HCT116 (cell line): ENCODE data around the gene HEATR5B.

Experiments
- CEBPB ChIP-seq: IDR thresholded peaks from 2 replicates; pipeline ENCODE4 v1.6.1; 2012; ENCODE audit warnings: low read depth
- EGR1 ChIP-seq: IDR thresholded peaks from 2 replicates; pipeline ENCODE4 v1.6.1; 2012; ENCODE audit warnings: low read depth
- ELF1 ChIP-seq: IDR thresholded peaks from 2 replicates; pipeline ENCODE4 v1.6.1; 2012; ENCODE audit warnings: low read depth, borderline replicate concordance
- EZH2 ChIP-seq: fragments of 200-600 bp; sonication (generic); IDR thresholded peaks from 2 replicates; pipeline ENCODE4 v1.6.1; 2017; ENCODE audit warnings: antibody characterized with exemption, mixed run types
- EZH2phosphoT487 ChIP-seq: fragments of 200-600 bp; IDR thresholded peaks from 2 replicates; pipeline ENCODE4 v1.6.1; 2018; ENCODE audit warnings: antibody characterized with exemption, borderline replicate concordance
- POLR2A ChIP-seq: IDR thresholded peaks from 2 replicates; pipeline ENCODE4 v1.7.0; 2011; ENCODE audit warnings: borderline replicate concordance; ENCODE audit not compliant: insufficient read depth, insufficient read length; ENCODE audit errors: extremely low read depth
- POLR2AphosphoS5 ChIP-seq: IDR thresholded peaks from 2 replicates; pipeline ENCODE4 v1.6.1; 2011; ENCODE audit warnings: mild to moderate bottlenecking, low read depth, low read length, moderate library complexity
- RAD21 ChIP-seq: IDR thresholded peaks from 2 replicates; pipeline ENCODE4 v1.6.1; 2012; ENCODE audit warnings: low read depth, mild to moderate bottlenecking
- SIN3A ChIP-seq: IDR thresholded peaks from 2 replicates; pipeline ENCODE4 v1.6.1; 2012; ENCODE audit warnings: low read depth
- SP1 ChIP-seq: IDR thresholded peaks from 2 replicates; pipeline ENCODE4 v1.6.1; 2012; ENCODE audit warnings: low read depth
- ZNF274 ChIP-seq: fragments of 200-500 bp; sonication (Bioruptor generic); IDR thresholded peaks from 2 replicates; pipeline ENCODE4 v1.6.1; 2014; ENCODE audit warnings: mild to moderate bottlenecking, low read depth, low read length, inconsistent platforms
- TF ChIP-seq, protein P1 (sequence below), 3 experiments: fragments of 200-600 bp in 1 of 3; sonication (generic) in 1 of 3; IDR thresholded peaks in 2 of 3; conservative IDR thresholded peaks in 1 of 3; 2 replicates each; pipeline ENCODE4 v1.5.1; 2012 to 2017; ENCODE audit warnings: low read depth in 2 of 3, low read length in 2 of 3, antibody characterized with exemption in 1 of 3, borderline replicate concordance in 1 of 3, control low read depth in 1 of 3, mild to moderate bottlenecking in 1 of 3, mixed read lengths in 1 of 3, mixed run types in 1 of 3, moderate library complexity in 1 of 3; ENCODE audit not compliant: insufficient read depth in 1 of 3

GRCh38 chr2:36952748-36953197 lies 131.4 kb downstream of the HEATR5B start:
- TF ChIP-seq, protein P1, sequence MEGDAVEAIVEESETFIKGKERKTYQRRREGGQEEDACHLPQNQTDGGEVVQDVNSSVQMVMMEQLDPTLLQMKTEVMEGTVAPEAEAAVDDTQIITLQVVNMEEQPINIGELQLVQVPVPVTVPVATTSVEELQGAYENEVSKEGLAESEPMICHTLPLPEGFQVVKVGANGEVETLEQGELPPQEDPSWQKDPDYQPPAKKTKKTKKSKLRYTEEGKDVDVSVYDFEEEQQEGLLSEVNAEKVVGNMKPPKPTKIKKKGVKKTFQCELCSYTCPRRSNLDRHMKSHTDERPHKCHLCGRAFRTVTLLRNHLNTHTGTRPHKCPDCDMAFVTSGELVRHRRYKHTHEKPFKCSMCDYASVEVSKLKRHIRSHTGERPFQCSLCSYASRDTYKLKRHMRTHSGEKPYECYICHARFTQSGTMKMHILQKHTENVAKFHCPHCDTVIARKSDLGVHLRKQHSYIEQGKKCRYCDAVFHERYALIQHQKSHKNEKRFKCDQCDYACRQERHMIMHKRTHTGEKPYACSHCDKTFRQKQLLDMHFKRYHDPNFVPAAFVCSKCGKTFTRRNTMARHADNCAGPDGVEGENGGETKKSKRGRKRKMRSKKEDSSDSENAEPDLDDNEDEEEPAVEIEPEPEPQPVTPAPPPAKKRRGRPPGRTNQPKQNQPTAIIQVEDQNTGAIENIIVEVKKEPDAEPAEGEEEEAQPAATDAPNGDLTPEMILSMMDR (IDR thresholded peaks at IDR 0.05 in 2 of 3, conservative IDR thresholded peaks at IDR 0.05 in 1 of 3; ENCODE audit: borderline replicate concordance in 1 of 3, insufficient read depth in 1 of 3, low read depth in 2 of 3, low read length in 2 of 3): no peak
- no peak for TF ChIP-seq EZH2phosphoT487
- TF ChIP-seq SIN3A: no peak
- no peak for TF ChIP-seq SP1
- no peak for TF ChIP-seq EZH2
- TF ChIP-seq CEBPB: no peak
- no peak for TF ChIP-seq ZNF274
- TF ChIP-seq POLR2A: no peak
- TF ChIP-seq POLR2AphosphoS5: no peak
- TF ChIP-seq RAD21: no peak
- no peak for TF ChIP-seq ELF1
- no peak for TF ChIP-seq EGR1
